HG03520 (cell line): Measurements from ENCODE around the gene DDX20.
"Not testable (repeated sequence)": the region's sequence is repeated elsewhere in the genome, so short reads cannot be mapped to it uniquely, and the experiment has no call there.

Experiments
- ATAC-seq: cut with Tn5 transposase; IDR thresholded peaks from one replicate; pipeline ENCODE4 v1.9.1; 2021; ENCODE audit warnings: mild to moderate bottlenecking, moderate library complexity; ENCODE audit not compliant: unreplicated experiment

Gene DDX20

DNA sequence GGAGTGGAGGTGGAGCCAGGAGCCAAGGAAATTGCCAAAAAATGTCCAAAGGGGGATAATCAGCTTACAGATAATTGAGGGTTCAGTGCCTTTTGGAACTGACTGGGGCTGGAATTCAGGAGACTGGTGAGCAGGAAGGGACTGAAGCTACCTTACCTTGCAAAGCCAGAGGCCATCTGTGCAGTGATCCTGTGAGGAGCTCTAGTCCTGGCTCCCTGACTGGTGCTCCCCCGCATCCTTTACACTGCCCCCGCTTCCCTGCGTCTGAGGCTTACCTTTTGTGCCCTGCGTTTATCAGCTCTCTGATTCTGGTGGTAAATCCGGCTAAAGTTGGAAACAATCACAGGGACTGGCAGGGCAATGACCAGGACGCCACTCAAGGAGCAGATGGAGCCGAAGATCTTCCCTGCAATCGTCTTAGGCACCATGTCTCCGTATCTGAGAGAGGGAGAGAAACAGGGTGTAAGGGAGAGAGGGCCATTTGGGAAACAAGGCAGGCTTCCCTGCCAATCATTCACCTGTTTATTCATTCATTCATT, 31.0 kb downstream of the DDX20 start:
- ATAC-seq, result no peak

GRCh38 chr1:111789142-111789541, 33.4 kb downstream of the DDX20 start:
- no peak for ATAC-seq

GRCh38 chr1:111789666-111790316, 34.1 kb downstream of the DDX20 start:
- ATAC-seq, result no peak

DNA sequence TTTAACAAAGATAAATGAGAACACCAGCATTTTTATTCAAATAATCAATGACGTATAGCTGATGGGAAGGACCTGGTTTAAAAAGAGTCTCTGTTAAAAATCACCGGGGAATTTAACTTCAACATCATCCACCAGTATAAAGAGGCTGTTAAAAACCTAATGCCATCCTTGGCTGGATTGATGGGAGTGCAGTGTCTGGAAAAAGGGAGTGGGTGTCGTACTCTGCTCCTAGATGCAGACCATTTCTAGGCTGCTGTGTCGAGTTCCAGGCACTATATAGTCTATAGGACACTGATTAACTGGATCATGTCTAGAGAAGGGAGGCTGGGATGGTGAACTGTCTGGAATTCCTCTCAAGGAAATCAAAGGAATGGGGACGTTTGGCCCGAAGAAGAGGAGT, 36.1 kb downstream of the DDX20 start:
- ATAC-seq, result no peak

- no peak for ATAC-seq
Observed at GRCh38 chr1:111792249-111792648, 36.5 kb downstream of the DDX20 start.

- ATAC-seq, result no peak
Observed at GRCh38 chr1:111793923-111794322, 38.2 kb downstream of the DDX20 start.

DNA sequence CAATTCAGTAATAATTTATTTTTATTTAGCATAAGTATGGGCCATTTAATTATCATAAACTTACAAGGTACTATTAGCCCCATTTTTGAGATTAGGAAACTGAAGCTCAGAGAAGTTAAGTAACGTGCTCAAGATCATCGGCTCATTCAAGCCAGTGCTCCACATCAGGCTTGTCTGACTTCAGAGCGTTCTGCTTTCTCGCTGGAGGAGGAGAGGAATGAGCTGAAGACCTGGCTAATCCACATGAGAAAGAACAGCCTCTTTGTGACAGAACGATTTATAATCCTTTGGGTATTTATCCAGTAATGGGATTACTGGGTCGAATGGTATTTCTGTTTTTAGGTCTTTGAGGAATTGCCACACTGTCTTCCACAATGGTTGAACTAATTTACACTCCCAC, 39.7 kb downstream of the DDX20 start:
- no peak for ATAC-seq

- no peak for ATAC-seq
Observed at GRCh38 chr1:111798580-111798979, 42.9 kb downstream of the DDX20 start.

DNA sequence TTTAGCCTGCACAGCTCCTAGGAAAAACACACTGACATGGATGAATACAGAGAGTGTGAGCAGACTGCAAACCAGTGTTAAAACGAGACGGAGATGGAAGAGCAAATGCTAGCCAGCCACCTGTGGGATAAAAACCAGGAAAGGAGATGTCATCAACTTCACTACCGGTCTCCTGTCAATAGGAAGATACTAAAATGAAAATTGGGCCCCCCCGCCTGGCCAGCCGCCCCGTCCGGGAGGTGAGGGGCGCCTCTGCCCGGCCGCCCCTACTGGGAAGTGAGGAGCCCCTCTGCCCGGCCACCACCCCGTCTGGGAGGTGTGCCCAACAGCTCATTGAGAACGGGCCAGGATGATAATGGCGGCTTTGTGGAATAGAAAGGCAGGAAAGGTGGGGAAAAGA, 44.0 kb downstream of the DDX20 start:
- not testable (repeated sequence) for ATAC-seq

- no peak for ATAC-seq
Observed at GRCh38 chr1:111801071-111801850, 45.6 kb downstream of the DDX20 start.

- ATAC-seq, result no peak
Observed at GRCh38 chr1:111802110-111802509, 46.4 kb downstream of the DDX20 start.

DNA sequence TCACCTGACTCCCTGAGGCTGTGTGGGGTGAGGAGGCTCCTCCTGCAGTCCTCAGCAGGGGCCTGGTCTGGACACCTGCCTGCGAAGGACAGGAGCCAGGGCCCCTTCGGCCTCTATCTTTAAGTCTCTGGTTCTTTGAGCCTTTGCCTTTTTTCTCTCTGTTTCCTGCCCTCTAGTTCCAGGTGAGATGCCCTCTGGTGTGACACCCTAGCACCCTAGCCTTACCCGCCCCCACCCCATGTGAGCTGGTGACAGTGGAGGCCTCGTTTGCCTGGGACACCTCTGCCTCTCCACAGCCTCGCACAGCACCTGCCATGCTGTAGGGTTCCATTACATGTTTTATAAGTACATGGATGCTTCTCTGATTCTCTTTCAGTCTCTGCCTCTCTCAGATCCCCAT, 47.3 kb downstream of the DDX20 start:
- ATAC-seq, result no peak

- no peak for ATAC-seq
Observed at GRCh38 chr1:111803951-111804350, 48.2 kb downstream of the DDX20 start.

DNA sequence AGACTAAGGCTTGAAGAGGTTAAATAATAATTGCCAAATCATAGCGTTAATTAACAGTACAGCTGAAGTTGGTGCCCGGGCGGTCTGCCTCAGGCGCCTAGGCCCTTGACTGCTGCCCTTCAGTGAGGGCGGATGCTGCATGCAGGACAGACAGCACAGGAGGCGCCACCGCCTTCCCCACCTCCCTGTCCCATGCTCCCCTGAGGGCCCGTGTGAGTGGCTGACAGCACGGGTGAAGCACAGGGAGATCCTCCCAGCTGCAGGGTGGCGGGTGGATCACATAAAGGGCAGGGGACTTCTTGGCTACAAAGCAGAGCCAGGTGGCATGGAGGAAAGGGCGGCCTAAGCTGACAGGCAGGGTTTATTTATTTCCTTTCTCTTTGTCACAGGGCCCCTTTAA, 49.1 kb downstream of the DDX20 start:
- no peak for ATAC-seq

GRCh38 chr1:111805251-111805650, 49.5 kb downstream of the DDX20 start:
- ATAC-seq, result no peak

- ATAC-seq, result no peak
Observed at GRCh38 chr1:111811891-111812290, 56.2 kb downstream of the DDX20 start.

GRCh38 chr1:111812306-111812705, 56.6 kb downstream of the DDX20 start:
- ATAC-seq, result no peak

DNA sequence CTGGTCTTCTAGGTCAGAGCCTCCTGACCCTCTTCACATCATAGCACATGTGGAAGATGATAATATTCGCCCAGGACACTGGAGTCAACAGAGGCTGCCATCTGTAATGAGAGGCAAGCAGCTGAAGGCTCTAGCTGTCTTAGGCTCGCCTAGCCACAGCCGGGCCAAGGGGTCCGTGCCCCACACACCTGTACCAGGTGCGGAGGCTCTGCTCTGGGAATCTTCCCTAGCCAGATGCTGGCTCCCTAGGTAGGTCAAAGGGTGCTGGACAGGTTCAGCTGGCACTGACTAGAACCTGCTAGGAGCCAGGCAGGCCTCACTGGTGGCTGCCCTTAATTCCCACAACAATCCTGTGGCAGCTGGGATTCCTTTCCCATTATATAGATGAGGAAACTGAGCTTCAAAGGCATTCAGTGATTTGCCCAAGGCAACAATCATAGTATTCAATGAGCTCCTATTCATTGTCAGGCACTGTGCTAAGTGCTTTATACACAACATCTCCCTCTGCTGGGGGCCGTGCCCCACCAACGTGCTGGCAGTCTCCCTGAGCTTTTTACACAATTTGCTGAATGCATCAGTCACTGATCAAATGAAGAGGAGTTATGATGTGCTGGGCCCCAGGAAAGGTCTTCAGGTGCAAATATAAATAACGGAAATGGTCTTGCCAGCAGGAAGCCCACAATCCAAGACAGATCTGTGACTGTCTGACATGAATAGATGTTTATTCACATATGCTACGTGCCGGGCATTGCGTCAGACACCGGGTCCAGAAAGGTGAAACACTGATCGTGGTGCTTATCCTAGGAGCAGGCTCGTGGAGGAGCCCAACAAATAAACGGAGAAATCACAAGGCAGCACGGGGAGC, 58.0 kb downstream of the DDX20 start:
- no peak for ATAC-seq

DNA sequence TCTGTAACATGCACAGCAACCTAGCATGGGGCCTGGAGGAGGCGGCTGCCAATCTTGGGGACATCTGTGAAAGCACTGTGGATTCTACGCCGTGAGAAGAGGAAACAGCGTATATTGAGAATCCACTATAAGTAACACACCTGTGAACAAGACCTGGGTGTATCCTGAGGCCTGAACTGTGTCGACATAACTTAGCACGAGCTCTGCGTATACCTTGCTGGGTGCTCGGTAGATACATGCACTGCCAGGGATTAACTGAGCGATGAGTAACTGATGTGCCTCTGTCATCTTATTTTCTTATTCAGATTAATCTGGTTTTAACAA, 58.6 kb downstream of the DDX20 start:
- no peak for ATAC-seq

- ATAC-seq, result no peak
Observed at GRCh38 chr1:111814642-111815041, 58.9 kb downstream of the DDX20 start.
